SKM-1 treated with dmso at 0.1 percent for 144 hours (cell line): ENCODE data around the gene NAA20.

Experiments used
- DNase-seq: peaks from one replicate; lab custom pipeline; 2025; ENCODE audit not compliant: unreplicated experiment; lab: John Stamatoyannopoulos, UW

NAA20 gene

DNA sequence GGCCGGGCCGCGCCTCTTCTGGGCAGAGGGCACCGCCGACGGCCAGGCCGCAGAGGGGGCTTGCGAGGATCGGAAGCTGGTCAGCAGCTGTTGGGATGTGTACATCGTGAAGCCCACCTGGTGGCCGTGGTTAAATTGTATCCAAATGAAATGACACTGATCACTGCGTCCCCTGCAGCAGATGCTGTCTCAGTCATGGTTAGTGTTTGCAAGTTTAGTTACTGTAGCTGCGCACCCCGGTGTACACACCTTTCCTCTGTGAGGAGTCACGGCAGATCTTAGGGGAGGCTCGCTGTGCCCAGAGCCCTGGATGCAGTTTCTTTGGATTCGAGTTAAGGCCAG, 653 bp downstream of the NAA20 start:
- DNase-seq, result no peak

DNA sequence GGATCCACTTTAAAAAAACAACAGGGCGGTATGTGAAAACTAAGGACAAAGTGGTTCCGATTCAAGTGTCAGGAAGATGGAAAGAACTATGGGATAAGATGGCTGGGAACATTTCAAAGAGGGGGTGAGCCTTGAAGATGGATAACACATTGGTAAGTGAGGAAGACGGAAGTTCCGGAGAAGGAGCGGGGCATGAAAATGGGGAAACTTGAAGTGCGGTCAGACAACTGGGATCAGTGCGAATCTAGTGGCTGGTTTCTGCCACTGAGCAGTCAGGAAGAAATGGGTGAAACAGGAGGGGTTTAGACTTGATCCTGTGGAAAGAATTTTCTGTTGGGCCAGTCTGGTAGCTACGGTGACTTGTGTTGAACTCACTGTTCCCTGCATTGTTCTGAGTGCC, 1.2 kb downstream of the NAA20 start:
- DNase-seq, result peak; percentile 15

DNA sequence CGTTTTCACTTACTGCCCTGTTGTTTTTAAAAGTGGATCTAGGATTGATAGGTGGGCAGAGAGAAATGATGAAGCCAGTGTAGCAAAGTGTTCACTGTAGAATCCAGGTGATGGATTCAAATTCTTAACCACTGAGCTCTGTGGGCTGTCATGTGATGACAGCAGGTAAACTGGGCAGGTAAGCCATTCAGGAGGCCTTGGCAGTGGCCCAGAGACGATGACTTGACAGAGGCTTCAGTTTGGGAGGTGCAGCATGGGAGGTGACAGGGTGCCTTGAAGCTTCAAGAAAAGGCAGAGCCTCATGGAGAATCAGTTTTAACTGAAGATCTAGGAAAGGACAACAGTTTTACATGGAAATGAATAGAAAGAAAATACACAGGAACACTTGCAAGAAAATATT, 2.0 kb downstream of the NAA20 start:
- DNase-seq, result no peak

DNA sequence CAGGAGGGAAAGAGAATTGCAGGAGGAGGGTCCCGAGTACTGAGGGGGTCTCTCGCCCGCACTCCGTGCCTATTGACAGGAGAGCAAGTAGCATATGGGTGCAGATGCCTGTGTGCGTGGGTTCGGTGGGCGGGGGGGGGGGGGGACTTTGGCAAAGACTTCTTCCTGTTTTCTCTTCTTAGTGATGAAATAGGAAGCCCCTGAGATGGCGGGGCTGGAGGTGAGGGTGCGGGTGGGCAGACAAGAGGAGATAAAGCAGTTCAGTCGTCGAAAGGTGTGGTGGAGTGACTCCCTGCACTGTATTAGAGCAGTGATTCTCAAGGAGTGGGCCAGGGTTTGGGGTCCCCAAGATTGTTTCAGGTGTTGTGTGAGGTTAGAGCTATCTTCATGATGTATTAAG, 3.7 kb downstream of the NAA20 start:
- no peak for DNase-seq

DNA sequence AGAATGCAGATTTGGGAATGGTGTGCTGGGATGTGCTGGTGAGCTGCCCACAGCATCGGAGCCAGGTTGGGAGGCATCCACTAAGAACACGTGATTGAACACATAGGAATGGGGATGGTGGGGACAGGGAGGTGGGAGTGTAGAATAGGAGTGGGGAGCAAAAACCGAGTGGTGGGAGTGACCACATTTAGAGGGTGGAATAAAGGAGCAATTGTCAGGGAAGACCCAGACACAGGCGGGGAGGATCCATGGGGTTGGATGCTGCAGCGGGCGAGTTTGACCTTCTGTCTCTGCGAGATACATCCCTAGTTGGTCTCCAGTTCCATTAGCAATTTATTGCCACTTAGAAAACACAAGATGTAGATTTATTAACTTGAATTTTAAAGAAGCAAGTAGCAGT, 4.7 kb downstream of the NAA20 start:
- DNase-seq, result no peak

DNA sequence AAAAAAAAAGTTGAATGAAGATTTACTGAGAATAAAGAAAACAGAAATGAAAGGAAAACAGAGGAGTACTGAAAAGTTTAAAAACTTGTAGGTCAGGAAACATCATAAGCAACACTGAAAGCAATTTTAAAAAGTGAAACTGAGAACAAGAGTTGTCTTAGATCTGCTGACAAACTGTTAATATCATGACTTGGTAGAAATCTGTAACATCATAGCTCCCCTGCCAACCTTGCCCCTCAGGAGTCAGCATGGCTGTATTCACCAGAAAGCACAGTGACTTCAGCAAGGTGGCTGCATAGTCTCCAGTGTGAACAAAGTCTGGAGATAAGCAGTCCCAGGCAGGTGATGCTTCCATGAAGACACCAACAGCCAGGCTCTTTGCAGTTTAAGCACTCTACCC, 5.3 kb downstream of the NAA20 start:
- no peak for DNase-seq

DNA sequence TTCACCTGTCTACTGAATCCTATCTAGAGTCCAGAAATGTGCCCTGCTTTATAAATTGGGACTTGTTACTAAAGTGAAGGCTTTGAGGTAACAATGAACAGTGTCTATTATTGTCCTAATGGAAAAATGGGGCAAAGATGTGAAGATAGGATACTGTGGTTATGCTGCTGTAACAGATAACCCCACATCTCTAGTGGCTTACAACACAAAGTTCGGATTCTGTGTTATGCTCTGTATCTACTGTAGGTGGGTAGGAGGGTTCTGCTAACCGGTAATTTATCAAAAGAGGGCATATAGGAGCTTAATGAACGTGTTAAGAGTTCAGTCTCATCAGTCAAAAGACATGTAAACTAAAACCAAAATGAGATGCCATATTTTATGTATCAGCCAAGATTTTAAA, 6.2 kb downstream of the NAA20 start:
- DNase-seq, result no peak

DNA sequence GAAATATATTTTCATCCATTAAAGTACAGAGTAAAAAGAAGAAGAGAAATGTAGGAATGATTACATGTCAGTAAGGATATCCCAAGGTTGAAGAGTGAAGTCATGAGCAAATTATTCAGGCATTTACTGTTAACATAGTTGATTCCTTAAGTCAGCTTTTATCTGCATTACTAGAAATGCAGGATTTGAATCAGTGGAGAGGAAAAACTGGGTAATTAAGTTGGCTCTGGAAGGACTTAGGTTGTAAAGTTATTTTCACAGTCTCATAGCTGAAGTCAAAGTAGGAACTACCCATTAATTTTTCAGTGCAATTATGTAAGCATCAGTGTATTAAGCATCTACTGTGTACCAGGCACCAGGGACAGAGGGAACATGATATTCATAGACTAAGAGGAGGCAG, 7.8 kb downstream of the NAA20 start:
- no peak for DNase-seq

DNA sequence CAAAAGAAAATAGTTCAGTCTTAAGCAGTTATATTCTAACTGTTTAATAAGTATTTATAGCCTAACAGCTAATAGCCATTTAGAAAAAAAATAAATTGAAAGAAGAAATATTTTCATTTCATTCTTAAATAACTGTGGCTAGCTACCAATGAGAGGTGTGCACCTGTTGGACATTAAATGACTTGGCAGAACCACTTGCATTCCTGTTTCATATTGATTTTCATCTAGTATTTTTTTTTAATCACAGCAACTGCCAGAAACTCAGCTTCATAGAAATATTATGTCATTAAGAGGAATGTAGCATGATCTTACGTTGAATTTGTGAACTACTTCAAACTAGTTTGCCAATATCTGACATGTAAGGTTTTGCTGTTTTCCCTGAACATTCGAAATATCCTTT, 10.1 kb downstream of the NAA20 start:
- no peak for DNase-seq

DNA sequence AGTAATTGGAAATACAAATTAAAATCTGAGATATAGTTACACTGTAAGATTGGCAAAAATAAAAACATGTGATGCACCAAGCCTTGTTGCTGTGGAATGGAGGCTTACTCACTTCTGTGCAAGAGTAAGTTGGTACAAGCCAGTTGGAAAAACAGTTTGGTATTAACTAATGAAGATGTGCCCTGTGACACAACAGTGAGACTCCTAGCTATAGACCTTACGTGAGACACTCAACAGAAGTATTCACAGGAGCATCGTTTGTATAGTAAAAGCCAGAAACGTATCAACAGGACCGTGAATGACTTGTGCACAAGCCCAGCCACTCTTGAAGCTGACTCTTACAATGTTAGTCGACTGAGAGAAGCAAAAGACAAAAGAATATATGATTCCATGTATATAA, 14.6 kb downstream of the NAA20 start:
- DNase-seq, result no peak

DNA sequence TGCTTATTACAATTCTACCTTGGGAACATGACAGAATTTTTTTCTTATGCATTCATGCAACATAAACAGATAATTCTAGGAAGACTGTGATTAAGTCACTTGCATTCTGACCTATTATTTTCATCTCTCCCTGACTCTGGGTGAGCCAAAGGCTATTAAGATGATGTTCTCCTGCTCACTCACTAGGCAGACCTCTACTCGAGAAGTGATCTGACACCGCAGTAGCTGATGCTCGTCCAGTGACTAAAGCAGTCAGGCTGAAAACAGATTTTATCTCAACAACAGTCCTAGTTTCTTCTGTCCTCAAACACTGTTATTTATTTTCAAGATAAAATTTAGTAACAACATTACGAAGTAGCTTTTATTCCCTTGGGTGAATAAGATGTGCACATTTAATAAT, 17.3 kb downstream of the NAA20 start:
- no peak for DNase-seq

DNA sequence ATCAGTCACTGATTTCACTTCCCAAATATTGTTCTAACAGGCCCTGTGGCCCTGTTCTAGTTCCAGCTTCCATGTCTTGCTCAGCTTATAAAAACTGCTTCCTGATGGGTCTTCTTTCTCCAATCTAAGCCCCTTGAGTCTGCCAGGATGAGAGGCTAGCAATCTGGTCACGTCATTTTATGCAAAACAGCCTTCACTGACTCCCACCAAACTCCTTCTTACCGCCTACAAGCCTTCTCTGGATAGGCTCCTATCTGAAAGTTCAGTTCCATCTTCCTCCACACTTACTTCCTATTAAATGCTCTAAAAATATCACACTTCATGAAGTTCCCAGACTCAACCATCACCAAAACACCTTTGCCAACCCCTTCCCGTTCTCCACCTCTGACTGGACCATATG, 19.6 kb downstream of the NAA20 start:
- DNase-seq, result no peak

DNA sequence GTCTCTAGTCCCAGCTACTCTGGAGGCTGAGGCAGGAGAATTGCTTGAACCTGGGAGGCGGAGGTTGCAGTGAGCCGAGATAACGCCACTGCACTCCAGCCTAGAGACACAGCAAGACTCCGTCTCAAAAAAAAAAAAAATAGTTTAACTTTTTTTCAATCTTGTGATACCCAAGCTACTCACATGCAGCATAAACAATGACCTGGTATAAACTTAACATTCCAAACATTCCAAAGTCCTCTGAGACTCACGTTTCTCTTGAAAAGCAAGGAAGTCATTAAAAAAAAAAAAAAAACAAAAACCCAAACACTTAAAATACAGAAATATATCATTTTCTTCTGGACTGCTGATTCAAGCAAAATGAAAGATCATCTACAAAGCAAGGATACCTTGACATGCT, 20.8 kb downstream of the NAA20 start:
- no peak for DNase-seq

DNA sequence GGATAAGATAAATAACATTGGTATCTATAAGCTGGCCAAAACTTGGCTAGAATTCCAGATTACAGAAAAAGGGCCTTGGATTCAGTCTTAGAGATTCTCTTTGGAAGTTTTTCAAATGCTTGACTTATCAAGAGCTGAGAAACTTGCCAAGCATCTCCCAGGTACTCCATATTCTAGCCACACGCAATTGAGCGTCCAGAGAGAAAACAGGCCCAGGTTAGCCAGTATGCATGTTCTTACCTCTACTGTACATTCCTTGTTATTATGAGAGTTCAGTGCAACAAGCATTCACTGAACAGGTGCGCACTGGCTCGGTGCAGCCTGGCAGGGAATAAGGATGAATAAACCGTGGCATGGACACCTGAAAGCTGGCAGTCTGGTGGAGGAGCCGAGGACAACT, 21.4 kb downstream of the NAA20 start:
- DNase-seq, result no peak

DNA sequence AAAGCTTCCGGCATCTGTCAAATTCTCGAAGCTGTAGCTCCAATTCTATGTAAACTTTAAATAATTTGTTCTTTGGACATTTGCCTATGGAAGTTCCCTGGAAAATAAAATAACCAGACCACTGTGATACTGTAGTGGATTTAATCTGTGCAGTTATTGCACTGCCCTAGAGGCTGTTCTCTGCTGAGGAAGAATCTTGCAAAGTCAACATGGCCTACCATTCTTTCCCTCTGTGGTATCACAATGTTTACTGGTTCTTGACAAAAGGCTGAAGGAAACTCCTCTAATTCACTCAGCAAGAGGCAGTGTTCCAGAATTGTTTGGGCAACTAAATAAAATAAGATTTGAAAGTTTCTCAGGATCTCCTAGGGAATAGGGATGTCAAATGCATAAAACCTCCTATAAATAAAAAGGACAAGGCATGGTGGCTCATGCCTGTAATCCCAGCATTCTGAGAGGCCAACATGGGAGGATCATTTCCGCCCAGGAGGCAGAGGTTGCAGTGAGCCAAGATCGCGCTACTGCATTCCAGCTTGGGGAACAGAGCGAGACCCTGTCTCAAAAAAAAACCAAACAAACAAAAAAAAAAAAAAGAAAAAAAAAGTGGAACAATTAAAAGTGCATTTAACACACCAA, 22.7 kb downstream of the NAA20 start:
- DNase-seq, result no peak

DNA sequence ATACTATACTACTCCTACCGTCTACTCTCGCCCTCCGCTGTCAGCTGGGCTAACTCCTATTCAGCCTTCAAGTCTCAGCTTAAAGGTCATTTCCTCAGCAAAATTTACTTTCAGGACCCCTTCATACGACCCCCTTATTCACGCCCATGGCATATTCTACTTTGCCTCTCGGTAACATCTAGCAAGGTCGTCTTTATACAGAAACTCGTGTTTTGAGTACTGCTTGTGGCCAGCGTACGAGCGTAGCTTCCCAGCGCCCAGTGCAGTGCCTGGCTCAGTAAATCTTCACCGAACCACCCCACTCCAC, 34.6 kb downstream of the NAA20 start:
- no peak for DNase-seq

DNA sequence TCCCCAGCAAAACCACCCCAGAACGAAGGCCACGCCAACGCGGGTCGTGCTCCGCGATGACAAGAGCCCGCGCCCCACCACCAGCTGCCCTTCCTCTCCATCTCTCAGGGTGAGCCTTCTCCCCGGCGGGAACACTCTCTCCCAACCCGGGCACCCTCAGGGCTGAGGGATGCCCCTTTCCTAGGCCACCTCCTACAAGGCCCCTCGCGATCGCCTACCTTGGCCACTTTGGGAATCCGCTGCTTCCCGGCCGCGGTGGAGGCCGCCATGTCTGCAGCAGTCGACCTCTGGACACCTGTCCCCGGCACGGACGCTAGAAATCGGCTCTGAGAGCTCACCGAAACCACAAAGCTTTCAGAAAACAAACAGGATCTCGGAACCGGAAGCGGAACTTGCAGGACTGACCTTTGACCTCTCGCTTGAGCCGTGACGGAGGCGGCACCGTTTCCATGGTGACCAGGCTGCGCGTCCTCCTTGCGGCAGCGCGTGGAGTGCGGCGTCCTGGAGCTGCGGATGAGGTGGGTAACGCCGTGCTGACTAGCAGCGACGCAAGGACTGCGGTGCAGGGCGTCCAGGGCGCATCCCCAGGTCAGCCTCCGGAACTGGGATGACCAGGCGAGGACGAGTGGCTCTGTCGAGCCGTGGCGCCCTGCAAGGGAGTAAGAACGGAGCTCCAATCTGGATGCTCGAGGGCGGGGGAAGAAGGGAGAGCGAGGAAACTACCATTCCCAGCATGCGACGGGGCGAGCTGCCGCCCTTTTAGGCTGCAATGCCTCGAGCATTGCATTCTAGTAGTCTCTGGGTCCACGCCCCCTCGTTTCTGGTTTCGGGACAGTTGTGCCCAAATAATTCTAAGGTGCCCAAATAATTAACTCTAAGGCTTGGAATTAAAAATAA, 35.2 kb downstream of the NAA20 start, which contains the start of the genes CFAP61 and CRNKL1:
CFAP61 (plus strand) TSS at position 459 of the 897 bp plus-strand sequence. CDS start 4,122 bp downstream, outside the sequence.
CRNKL1 (minus strand) TSS at position 393 of the 897 bp plus-strand sequence; CDS start at position 269, 124 bp downstream.
- DNase-seq, result peak; percentile 91

DNA sequence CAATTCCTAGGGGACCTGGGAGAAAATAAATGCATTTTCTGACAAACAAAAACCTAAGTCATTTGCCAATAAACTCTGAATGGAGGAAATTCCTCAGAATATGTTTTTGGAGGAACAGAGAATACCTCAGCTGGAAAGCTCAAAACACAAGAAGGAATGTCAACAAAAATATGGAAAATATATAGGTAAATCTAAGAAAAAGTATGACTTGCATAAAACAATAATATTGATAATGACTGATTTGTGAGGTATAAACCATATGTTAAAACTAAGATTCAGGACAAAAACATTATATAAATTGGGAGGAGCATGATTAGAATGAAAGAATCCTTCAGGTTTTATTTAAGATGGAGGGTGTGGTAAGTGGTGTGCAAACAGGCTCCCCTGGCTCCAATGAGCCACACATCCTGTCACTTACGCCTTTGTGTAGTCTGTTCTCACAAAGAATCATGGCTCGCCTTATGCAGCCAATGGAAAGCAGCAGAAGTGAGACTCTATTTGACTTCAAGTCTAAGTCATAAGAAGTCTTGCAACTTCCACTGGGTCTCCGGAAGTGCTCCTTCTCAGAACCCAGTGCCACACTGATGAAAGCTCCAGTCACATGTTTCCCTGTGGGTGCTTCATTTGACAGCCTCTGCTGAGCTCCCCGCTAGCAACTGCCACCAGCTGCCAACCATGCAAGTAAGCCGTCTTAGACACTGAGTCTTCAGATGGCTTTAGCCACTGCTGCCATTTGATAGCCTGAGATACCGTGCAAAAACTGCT, 43.3 kb downstream of the NAA20 start:
- no peak for DNase-seq

DNA sequence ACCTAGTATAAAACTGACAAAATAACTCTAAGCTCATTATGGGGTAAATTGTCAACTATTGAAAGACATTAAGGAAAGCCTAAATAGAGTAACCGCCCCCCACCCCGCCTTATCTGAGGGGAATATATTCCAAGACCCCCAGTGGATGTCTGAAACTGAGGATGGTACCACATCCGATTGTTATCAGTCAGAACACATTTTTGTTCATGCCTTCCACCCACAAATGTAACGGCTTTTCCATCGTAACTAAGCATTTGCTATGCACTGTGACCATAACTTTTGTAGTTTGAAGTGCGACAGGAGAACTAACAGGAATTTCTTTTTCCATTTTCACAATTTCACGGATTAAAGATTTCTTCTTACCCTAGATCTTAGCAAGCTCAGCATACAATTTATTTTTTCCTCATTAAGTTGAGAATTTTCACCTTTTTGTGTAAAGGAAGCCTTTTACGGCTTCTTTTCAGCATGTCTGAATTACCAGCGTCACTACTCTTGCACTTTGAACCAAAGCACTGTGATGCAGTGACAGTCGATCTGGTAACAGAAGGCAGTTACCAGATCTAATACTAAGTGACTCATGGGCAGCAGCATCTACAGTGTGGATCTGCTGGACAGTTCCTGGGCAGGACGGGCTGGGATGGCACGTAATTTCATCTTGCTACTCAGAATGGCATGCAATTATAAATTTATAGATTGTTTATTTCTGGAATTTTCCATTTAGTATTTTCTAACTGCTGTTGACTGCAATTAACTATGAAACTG, 47.0 kb downstream of the NAA20 start:
- DNase-seq, result no peak

DNA sequence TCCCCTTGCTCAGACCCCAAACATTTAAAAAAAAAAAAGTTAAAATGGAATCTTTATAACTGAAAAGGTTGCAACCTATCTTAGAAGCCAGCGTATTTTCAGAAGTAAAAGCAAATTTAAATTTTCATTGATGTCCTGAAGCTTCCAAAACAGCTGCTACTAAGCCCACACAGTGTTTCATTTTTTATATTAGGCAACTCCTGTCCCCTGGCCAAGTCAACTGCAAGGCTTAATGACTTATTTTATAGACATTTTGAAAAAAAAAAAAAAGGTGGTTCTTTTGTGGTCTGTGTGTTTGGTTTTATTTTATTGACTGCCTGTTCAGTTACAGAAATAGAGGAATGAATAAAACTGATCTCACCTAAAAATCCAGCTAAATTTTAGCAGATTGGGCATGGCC, 48.2 kb downstream of the NAA20 start:
- no peak for DNase-seq
